Heart right ventricle (tissue), 16 donors: ENCODE measurements around the gene DNAJC4. TPM values are rescaled to one million over a fixed set of nuclear protein-coding genes. Genes with fewer than 3 reads are reported as not detected.
A peak's percentile ranks its signal among the peaks of the same experiment; 100 is the strongest.

ENCODE experiments used
- ATAC-seq, 8 donors: fragments of 200-7000 bp; cut with Tn5 transposase; one replicate each; pipeline ENCODE4 v1.9.1; 2020; ENCODE audit warnings: mild to moderate bottlenecking in 8 of 8, moderate library complexity in 8 of 8, moderate number of reproducible peaks in 1 of 8
- DNase-seq, 2 donors: peaks; one replicate each; pipeline ENCODE4 v3.0.0-alpha.2; 2020
- H3K27ac ChIP-seq, 10 donors: fragments of 200-600 bp; sonication (generic) in 2 of 10; one replicate each; pipeline versions ENCODE4 v1.5.0 to v1.8.0; 2020 to 2022; ENCODE audit warnings: mild to moderate bottlenecking in 3 of 10
- H3K27me3 ChIP-seq, 7 donors: fragments of 200-600 bp; one replicate each; pipeline ENCODE4 v1.8.0; 2021 to 2022; ENCODE audit warnings: mild to moderate bottlenecking in 2 of 7
- H3K36me3 ChIP-seq, 9 donors: fragments of 200-600 bp; sonication (generic) in 1 of 9; one replicate each; pipeline versions ENCODE4 v1.5.0 to v1.8.0; 2020 to 2022; ENCODE audit warnings: mild to moderate bottlenecking in 2 of 9
- H3K4me1 ChIP-seq, 9 donors: fragments of 200-600 bp; sonication (generic) in 1 of 9; one replicate each; pipeline versions ENCODE4 v1.5.0 to v1.8.0; 2020 to 2022; ENCODE audit warnings: mild to moderate bottlenecking in 4 of 9
- H3K4me3 ChIP-seq, 10 donors: fragments of 200-600 bp; sonication (generic) in 2 of 10; one replicate each; pipeline versions ENCODE4 v1.5.0 to v1.8.0; 2020 to 2022; ENCODE audit warnings: mild to moderate bottlenecking in 7 of 10, moderate library complexity in 2 of 10
- H3K9me3 ChIP-seq, 11 donors: fragments of 200-600 bp in 10 of 11; sonication (generic) in 2 of 11; one replicate each; pipeline versions ENCODE4 v1.5.0 to v1.8.0; 2013 to 2022; ENCODE audit warnings: mild to moderate bottlenecking in 2 of 11, control low read depth in 1 of 11, moderate library complexity in 1 of 11
- WGBS, 2 donors: extraction: QIAGEN DNeasy Blood & Tissue Kit; methylation state at CpG; one replicate each; pipeline ENCODE4 v1.1.7; 2013; ENCODE audit warnings: inconsistent platforms in 1 of 2; 5-methylcytosine and 5-hydroxymethylcytosine counted together
- intact Hi-C, 10 donors: fragments of 100-400 bp; cut with DNase I; formaldehyde crosslinking; loops; one replicate each; pipeline versions ENCODE4 v1.11.1 to v1.14.2; 2022
- polyA plus RNA-seq, 2 donors: library from polyadenylated mRNA; stranded (reverse); fragments of 200-250 nt; gene quantifications; one replicate each; pipeline ENCODE4 v1.2.3, GENCODE V29; 2013
- total RNA-seq, 10 donors: library from RNA; stranded (reverse); fragmentation: NEBNext Ultra II Directional in 3 of 10; extraction: Animal tissue kit (Norgen Biotek cat#: 25700) in 3 of 10; gene quantifications; one replicate each; pipeline versions ENCODE4 v1.2.1 to v1.2.4, GENCODE V29; 2021 to 2023
- TF ChIP-seq, protein P1 (sequence below), 9 donors: fragments of 200-600 bp; sonication (generic) in 2 of 9; IDR thresholded peaks; one replicate each; pipeline versions ENCODE4 v1.5.0 to v1.8.0; 2021 to 2022; ENCODE audit warnings: antibody characterized with exemption in 9 of 9, mild to moderate bottlenecking in 5 of 9, moderate library complexity in 1 of 9
- donor health status: Arrhythmogenic right ventricular cardiomyopathy.
- donor health status: ischemic (EF 13 %, LVEDD 7.1; RV severe dilation, severe dysfunction).
- donor health status: healthy with polysubstance abuse.
- donor health status: DM: no; HTN: yes; CAD: no.
- donor health status: DM: no; HTN: no; CAD: no.
- donor health status: ischemic (EF 25% LVEDD 6.9; RV normal size, moderate dysfunction).
- donor health status: ischemic (EF 25% LVEDD 5.7; RV mildly dilated, moderate dysfunction).
- donor health status: healthy.
- donor health status: DM: yes; HTN: yes; CAD: no.
- donor health status: Ischemic cardiomyopathy.
- donor health status: ischemic (EF 35%, LVEDD 5.7; RV mildly dilated, moderate dysfunction).
- donor health status: nonischemic (EF 11% LVEDD 7.7; RV severe dilation, severe dysfunction).
- donor health status: DM: yes; HTN: yes; CAD: no.
- donor health status: PGD.
- donor health status: ischemic (EF 29% LVEDD 5.4; RV normal size, mild dysfunction).
- donor health status: nonischemic (EF 23%, LVEDD 6.1; RV moderate dilation, normal function).

DNAJC4 gene
- total and polyA plus RNA-seq, 12 donors: 46.6 to 173 (median 52.0) TPM

GRCh38 chr11:64247729-64248531 lies 17.6 kb downstream of the DNAJC4 start:
- TF ChIP-seq, protein P1, sequence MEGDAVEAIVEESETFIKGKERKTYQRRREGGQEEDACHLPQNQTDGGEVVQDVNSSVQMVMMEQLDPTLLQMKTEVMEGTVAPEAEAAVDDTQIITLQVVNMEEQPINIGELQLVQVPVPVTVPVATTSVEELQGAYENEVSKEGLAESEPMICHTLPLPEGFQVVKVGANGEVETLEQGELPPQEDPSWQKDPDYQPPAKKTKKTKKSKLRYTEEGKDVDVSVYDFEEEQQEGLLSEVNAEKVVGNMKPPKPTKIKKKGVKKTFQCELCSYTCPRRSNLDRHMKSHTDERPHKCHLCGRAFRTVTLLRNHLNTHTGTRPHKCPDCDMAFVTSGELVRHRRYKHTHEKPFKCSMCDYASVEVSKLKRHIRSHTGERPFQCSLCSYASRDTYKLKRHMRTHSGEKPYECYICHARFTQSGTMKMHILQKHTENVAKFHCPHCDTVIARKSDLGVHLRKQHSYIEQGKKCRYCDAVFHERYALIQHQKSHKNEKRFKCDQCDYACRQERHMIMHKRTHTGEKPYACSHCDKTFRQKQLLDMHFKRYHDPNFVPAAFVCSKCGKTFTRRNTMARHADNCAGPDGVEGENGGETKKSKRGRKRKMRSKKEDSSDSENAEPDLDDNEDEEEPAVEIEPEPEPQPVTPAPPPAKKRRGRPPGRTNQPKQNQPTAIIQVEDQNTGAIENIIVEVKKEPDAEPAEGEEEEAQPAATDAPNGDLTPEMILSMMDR (IDR thresholded peaks at IDR 0.05): no peak
- Histone ChIP-seq H3K36me3 (peaks cover 0 to 19% (median 0%) of the 10 kb centered on the region in 9 donors), H3K27ac (peak overlapping the region; percentile 14 to 96 (median 92)), H3K4me3 (peak overlapping the region; percentile 44 to 90 (median 68)), H3K9me3 (no peaks in the 10 kb centered on the region), H3K4me1 (peaks cover 9 to 57% (median 47%) of the 10 kb centered on the region in 9 donors), H3K27me3 (no peaks in the 10 kb centered on the region)
- intact Hi-C loops: loop anchor here in 2 of 10 donors (2.0 to 5.0 kb wide), 2 partner anchors 54 to 57 kb away; partner anchors contain the start of genes CATSPERZ (in 1 of the 2) and ESRRA (in 1 of the 2)
- 36 to 42% methylated on average over 31 of the region's 31 CpGs for WGBS, 2 donors
- ATAC-seq (peak in 3 of 8 donors; percentile 0 to 2 (median 2)), DNase-seq (peak in 1 of 2 donors; percentile 10)

- Histone ChIP-seq H3K27ac (no peak overlapping the region), H3K36me3 (peaks cover 0 to 13% (median 0%) of the 10 kb centered on the region in 9 donors), H3K27me3 (no peaks in the 10 kb centered on the region), H3K4me3 (no peak overlapping the region), H3K9me3 (no peaks in the 10 kb centered on the region), H3K4me1 (peaks cover 9 to 57% (median 49%) of the 10 kb centered on the region in 9 donors)
- whole genome bisulfite sequencing, 2 donors: 80 to 88% methylated on average over 7 of the region's 7 CpGs
- ATAC-seq (no peak), DNase-seq (no peak)
- intact Hi-C loops: loop anchor here in 1 of 10 donors (5.0 kb wide), 1 partner anchor 54 kb away; the partner anchor contains the start of gene CATSPERZ
- TF ChIP-seq, protein P1 (IDR thresholded peaks at IDR 0.05): no peak
Observed at GRCh38 chr11:64248578-64248977, 18.2 kb downstream of the DNAJC4 start.

DNA sequence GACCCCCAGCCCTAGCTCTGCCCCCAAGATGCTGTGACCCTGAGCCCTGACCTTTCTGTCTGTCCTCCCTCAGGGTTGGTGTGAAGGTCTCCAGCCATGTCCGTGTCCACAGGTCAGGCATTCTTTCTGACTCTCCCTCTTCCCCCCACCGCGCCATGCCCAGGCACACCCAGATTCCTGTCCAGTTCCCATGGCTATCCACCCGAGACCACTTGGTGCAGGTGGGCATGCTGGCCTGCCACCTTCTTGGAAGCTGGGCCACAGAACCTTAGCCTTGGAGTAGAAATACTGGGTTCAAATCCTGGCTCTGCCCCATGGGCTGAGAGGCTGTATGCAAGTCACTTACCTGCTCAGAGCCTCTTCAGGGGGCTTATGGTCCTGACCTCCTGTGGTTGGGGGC lies 18.7 kb downstream of the DNAJC4 start:
- Histone ChIP-seq H3K4me3 (no peak overlapping the region), H3K4me1 (peaks cover 9 to 62% (median 53%) of the 10 kb centered on the region in 9 donors), H3K27me3 (no peaks in the 10 kb centered on the region), H3K27ac (no peak overlapping the region), H3K36me3 (peaks cover 0 to 8% (median 0%) of the 10 kb centered on the region in 9 donors), H3K9me3 (no peaks in the 10 kb centered on the region)
- DNase-seq: peak in 1 of 2 donors; percentile 11
- intact Hi-C loops: loop anchor here in 1 of 10 donors (5.0 kb wide), 1 partner anchor 53 kb away; the partner anchor contains the start of gene CATSPERZ
- no peak for ATAC-seq
- TF ChIP-seq, protein P1 (IDR thresholded peaks at IDR 0.05): no peak
- WGBS, 2 donors: 93 to 100% methylated on average over 4 of the region's 4 CpGs

GRCh38 chr11:64249563-64250414 lies 19.4 kb downstream of the DNAJC4 start:
- H3K36me3 ChIP-seq: peaks cover 0 to 9% (median 0%) of the 10 kb centered on the region in 9 donors
- 90 to 92% methylated on average over 8 of the region's 8 CpGs for WGBS, 2 donors
- no peak overlapping the region for H3K27ac ChIP-seq
- intact Hi-C loops: loop anchor here in 3 of 10 donors (2.0 to 5.0 kb wide), 3 partner anchors 17 to 53 kb away; partner anchors contain the start of gene CATSPERZ (in 2 of the 3)
- ATAC-seq: no peak
- TF ChIP-seq, protein P1 (IDR thresholded peaks at IDR 0.05): no peak
- H3K4me3 ChIP-seq: no peak overlapping the region
- no peaks in the 10 kb centered on the region for H3K27me3 ChIP-seq
- peaks cover 9 to 62% (median 54%) of the 10 kb centered on the region in 9 donors for H3K4me1 ChIP-seq
- DNase-seq: no peak
- no peaks in the 10 kb centered on the region for H3K9me3 ChIP-seq
